GM18499 (cell line): ENCODE measurements around the gene TAS2R43.
"Not testable (repeated sequence)": the region's sequence is repeated elsewhere in the genome, so short reads cannot be mapped to it uniquely, and the experiment has no call there.

Source experiments
- ATAC-seq: cut with Tn5 transposase; IDR thresholded peaks from one replicate; pipeline ENCODE4 v1.9.1; 2021; ENCODE audit warnings: moderate number of reproducible peaks; ENCODE audit not compliant: insufficient read depth, unreplicated experiment

The TAS2R43 gene

GRCh38 chr12:11062194-11062593 lies 29.9 kb downstream of the TAS2R43 start, which contains the start of gene TAS2R46:
TAS2R46 (minus strand) TSS chr12:11062294; CDS start chr12:11062294, 0 bp downstream.
- not testable (repeated sequence) for ATAC-seq

- no peak for ATAC-seq
Observed at GRCh38 chr12:11059784-11060183, 32.3 kb downstream of the TAS2R43 start.

DNA sequence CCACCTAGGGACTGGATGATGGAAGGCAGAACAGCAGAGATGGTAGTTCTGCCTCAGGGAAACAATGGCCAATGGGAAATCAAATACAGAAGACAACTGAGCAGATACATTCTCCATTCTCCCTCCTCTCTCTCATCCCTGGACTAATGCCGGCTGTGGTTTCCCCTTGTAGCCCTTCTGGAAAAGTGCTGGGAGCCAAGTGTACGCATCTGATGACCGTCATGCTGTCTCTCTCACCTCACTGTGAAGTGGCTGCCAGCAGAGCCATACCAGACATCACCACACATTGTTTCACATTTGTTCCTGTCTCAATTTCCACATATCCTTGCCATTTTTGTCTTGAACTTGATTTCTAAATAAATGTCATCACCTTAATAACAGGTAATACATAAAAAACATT lies 33.1 kb downstream of the TAS2R43 start:
- no peak for ATAC-seq

DNA sequence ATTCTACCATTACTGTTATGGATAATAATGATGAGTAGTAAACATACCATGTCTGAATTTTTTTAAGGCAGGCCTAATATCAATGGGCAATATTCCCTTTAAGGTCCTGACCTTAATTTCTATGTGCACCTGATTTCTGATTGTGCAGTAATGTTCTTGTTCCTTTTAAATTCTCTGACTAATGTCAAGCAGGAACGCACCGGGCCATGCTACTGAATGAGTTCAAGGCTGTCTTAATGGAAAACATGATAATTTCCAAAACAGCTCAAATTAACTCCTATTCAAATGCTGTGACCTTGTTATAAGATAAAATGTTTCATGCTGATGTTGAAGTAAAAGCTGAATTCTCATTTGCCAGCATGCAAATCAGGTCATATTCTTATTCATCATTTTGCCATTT lies 36.8 kb downstream of the TAS2R43 start:
- no peak for ATAC-seq

DNA sequence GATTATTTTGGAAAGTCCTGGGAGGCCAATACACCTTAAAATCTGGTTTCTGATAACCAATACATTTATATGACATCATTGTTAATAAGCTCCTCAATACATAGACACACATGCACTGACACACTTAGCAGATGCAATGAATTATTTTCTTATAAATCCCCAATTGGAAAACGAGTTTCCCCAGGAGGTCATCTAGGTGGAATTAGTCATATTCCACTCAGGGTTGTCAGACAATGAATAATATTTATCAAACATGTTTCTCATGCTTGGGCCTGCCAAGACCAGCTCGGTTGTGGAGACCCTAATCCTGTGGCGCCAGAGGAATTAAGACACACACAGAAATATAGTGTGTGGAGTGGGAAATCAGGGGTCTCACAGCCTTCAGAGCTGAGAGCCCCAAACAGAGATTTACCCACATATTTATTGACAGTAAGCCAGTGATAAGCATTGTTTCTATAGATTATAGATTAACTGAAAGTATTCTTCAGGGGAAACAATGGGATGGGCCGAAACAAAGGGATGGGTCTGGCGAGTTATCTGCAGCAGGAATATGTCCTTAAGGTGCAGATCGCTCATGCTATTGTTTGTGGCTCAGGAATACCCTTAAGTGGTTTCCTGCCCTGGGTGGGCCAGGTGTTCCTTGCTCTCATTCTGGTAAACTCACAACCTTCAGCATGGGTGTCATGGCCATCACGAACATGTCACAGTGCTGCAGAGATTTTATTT lies 42.1 kb downstream of the TAS2R43 start:
- ATAC-seq: not testable (repeated sequence)

- not testable (repeated sequence) for ATAC-seq
Observed at GRCh38 chr12:11041366-11041765, 50.7 kb downstream of the TAS2R43 start.
